Stimulated activated CD8-positive, alpha-beta memory T cell treated with anti-CD3 and anti-CD28 coated beads, Interleukin-15, amount 100 ng/mL, for 24 hours (primary cell): ENCODE data around the gene DGKK.

Source experiments
- DNase-seq: peaks from one replicate; pipeline ENCODE4 v3.0.0-alpha.2; 2020; ENCODE audit warnings: low read depth

DGKK gene

GRCh38 chrX:50470103-50471031, at the start of gene DGKK:
Gene DGKK, minus strand, starts transcription at chrX:50470825. Its CDS starts 147 bp downstream, at chrX:50470678.
- DNase-seq, result no peak

- no peak for DNase-seq
Measured at GRCh38 chrX:50514811-50515210, 44.2 kb upstream of the DGKK start.

GRCh38 chrX:50497114-50497513, 26.5 kb upstream of the DGKK start:
- no peak for DNase-seq

- no peak for DNase-seq
Measured at GRCh38 chrX:50495616-50496015, 25.0 kb upstream of the DGKK start.

- DNase-seq, result no peak
Measured at GRCh38 chrX:50492720-50493119, 22.1 kb upstream of the DGKK start.

- DNase-seq, result no peak
Measured at GRCh38 chrX:50484662-50485061, 14.0 kb upstream of the DGKK start.

- DNase-seq, result no peak
Measured at GRCh38 chrX:50483283-50483682, 12.7 kb upstream of the DGKK start.

GRCh38 chrX:50475208-50475607, 4.6 kb upstream of the DGKK start:
- no peak for DNase-seq

- DNase-seq, result no peak
Measured at GRCh38 chrX:50471390-50471789, 765 bp upstream of the DGKK start.

- DNase-seq, result no peak
Measured at GRCh38 chrX:50469206-50469605, 1.4 kb downstream of the DGKK start.

GRCh38 chrX:50459615-50460014, 11.0 kb downstream of the DGKK start:
- DNase-seq, result no peak

GRCh38 chrX:50458483-50458882, 12.1 kb downstream of the DGKK start:
- DNase-seq, result no peak

- no peak for DNase-seq
Measured at GRCh38 chrX:50456712-50457484, 13.7 kb downstream of the DGKK start.

- DNase-seq, result no peak
Measured at GRCh38 chrX:50452782-50453181, 17.8 kb downstream of the DGKK start.

GRCh38 chrX:50450324-50450723, 20.3 kb downstream of the DGKK start:
- DNase-seq, result no peak

- no peak for DNase-seq
Measured at GRCh38 chrX:50448565-50448964, 22.1 kb downstream of the DGKK start.

- no peak for DNase-seq
Measured at GRCh38 chrX:50447535-50447934, 23.1 kb downstream of the DGKK start.

GRCh38 chrX:50442426-50443116, 28.1 kb downstream of the DGKK start:
- no peak for DNase-seq

GRCh38 chrX:50436797-50437196, 33.8 kb downstream of the DGKK start:
- no peak for DNase-seq

GRCh38 chrX:50432829-50433289, 37.8 kb downstream of the DGKK start:
- DNase-seq, result no peak

- no peak for DNase-seq
Measured at GRCh38 chrX:50431623-50432022, 39.0 kb downstream of the DGKK start.

- no peak for DNase-seq
Measured at GRCh38 chrX:50430917-50431575, 39.6 kb downstream of the DGKK start.
